Measurements from ENCODE around the gene KLK6. TPM values are rescaled to one million over a fixed set of nuclear protein-coding genes. Genes with fewer than 3 reads are reported as not detected.
"Not testable (repeated sequence)": the region's sequence is repeated elsewhere in the genome, so short reads cannot be mapped to it uniquely, and the experiment has no call there.

KLK6 gene
- total RNA-seq, 2 experiments from 2014 or later = not detected

- H3K4me3 Mint-ChIP-seq = no peak overlapping the region
- ChIA-PET CTCF (no interaction called here), POLR2A (no interaction called here)
- no peak overlapping the region for H3K27ac Mint-ChIP-seq
- H3K4me1 Mint-ChIP-seq = no peaks in the 10 kb centered on the region
- peaks cover 7% of the 10 kb centered on the region for H3K27me3 Mint-ChIP-seq
- H3K9me3 Mint-ChIP-seq = no peaks in the 10 kb centered on the region
- H3K36me3 Mint-ChIP-seq (ENCODE audit: low read depth) = no peaks in the 10 kb centered on the region
- no peak for DNase-seq
Measured at GRCh38 chr19:50979758-50980157, 10.4 kb upstream of the KLK6 start.

GRCh38 chr19:50978772-50979390 is 9.5 kb upstream of the KLK6 start:
- ChIA-PET CTCF (no interaction called here), POLR2A (no interaction called here)
- Mint-ChIP-seq H3K9me3 (no peaks in the 10 kb centered on the region), H3K36me3 (ENCODE audit: low read depth) (no peaks in the 10 kb centered on the region), H3K4me1 (no peaks in the 10 kb centered on the region), H3K4me3 (no peak overlapping the region), H3K27me3 (peaks cover 7% of the 10 kb centered on the region), H3K27ac (no peak overlapping the region)
- DNase-seq = no peak

GRCh38 chr19:50977626-50978025 is 8.2 kb upstream of the KLK6 start:
- Mint-ChIP-seq H3K27me3 (peaks cover 7% of the 10 kb centered on the region), H3K36me3 (ENCODE audit: low read depth) (no peaks in the 10 kb centered on the region), H3K4me3 (no peak overlapping the region), H3K9me3 (no peaks in the 10 kb centered on the region), H3K27ac (no peak overlapping the region), H3K4me1 (no peaks in the 10 kb centered on the region)
- no peak for DNase-seq
- ChIA-PET CTCF (no interaction called here), POLR2A (no interaction called here)

- peaks cover 5% of the 10 kb centered on the region for H3K27me3 Mint-ChIP-seq
- H3K36me3 Mint-ChIP-seq (ENCODE audit: low read depth) = no peaks in the 10 kb centered on the region
- H3K4me3 Mint-ChIP-seq = no peak overlapping the region
- ChIA-PET POLR2A (no interaction called here), CTCF (no interaction called here)
- H3K27ac Mint-ChIP-seq = no peak overlapping the region
- no peaks in the 10 kb centered on the region for H3K9me3 Mint-ChIP-seq
- no peaks in the 10 kb centered on the region for H3K4me1 Mint-ChIP-seq
- no peak for DNase-seq
Measured at GRCh38 chr19:50975766-50976165, 6.4 kb upstream of the KLK6 start.

- Mint-ChIP-seq H3K4me1 (no peaks in the 10 kb centered on the region), H3K36me3 (ENCODE audit: low read depth) (no peaks in the 10 kb centered on the region), H3K27ac (no peak overlapping the region), H3K27me3 (peaks cover 5% of the 10 kb centered on the region), H3K9me3 (no peaks in the 10 kb centered on the region), H3K4me3 (no peak overlapping the region)
- DNase-seq = no peak
- POLR2A ChIA-PET = no interaction called here
- CTCF ChIA-PET = no interaction called here
Measured at GRCh38 chr19:50974702-50975556, 5.5 kb upstream of the KLK6 start.

GRCh38 chr19:50972795-50973376 is 3.5 kb upstream of the KLK6 start:
- Mint-ChIP-seq H3K27ac (no peak overlapping the region), H3K9me3 (no peaks in the 10 kb centered on the region), H3K4me1 (no peaks in the 10 kb centered on the region), H3K27me3 (peaks cover 5% of the 10 kb centered on the region), H3K4me3 (no peak overlapping the region), H3K36me3 (ENCODE audit: low read depth) (no peaks in the 10 kb centered on the region)
- no peak for DNase-seq
- POLR2A ChIA-PET = no interaction called here
- CTCF ChIA-PET = interaction anchor here (0.6 kb wide), 1 partner anchor 772 kb away, joined by 3 read pairs; no protein-coding TSS in a partner anchor

GRCh38 chr19:50969810-50970209 is 419 bp upstream of the KLK6 start:
- H3K36me3 Mint-ChIP-seq (ENCODE audit: low read depth); CTCF ChIA-PET; POLR2A ChIA-PET; H3K9me3 Mint-ChIP-seq; H3K27me3 Mint-ChIP-seq; H3K4me1 Mint-ChIP-seq; DNase-seq; H3K4me3 Mint-ChIP-seq; H3K27ac Mint-ChIP-seq: not testable (repeated sequence)

- Mint-ChIP-seq H3K27ac (no peak overlapping the region), H3K36me3 (ENCODE audit: low read depth) (no peaks in the 10 kb centered on the region), H3K4me1 (no peaks in the 10 kb centered on the region), H3K9me3 (no peaks in the 10 kb centered on the region), H3K27me3 (no peaks in the 10 kb centered on the region), H3K4me3 (no peak overlapping the region)
- ChIA-PET CTCF (interaction anchor here (0.6 kb wide), 1 partner anchor 234 kb away, joined by 5 read pairs; no protein-coding TSS in a partner anchor), POLR2A (no interaction called here)
- DNase-seq = no peak
Measured at GRCh38 chr19:50968716-50969412, 527 bp downstream of the KLK6 start.

- ChIA-PET POLR2A (no interaction called here), CTCF (interaction anchor here (0.6 kb wide), 1 partner anchor 233 kb away, joined by 5 read pairs; no protein-coding TSS in a partner anchor)
- H3K27me3 Mint-ChIP-seq = no peaks in the 10 kb centered on the region
- H3K4me3 Mint-ChIP-seq = no peak overlapping the region
- H3K9me3 Mint-ChIP-seq = no peaks in the 10 kb centered on the region
- no peaks in the 10 kb centered on the region for H3K4me1 Mint-ChIP-seq
- no peak for DNase-seq
- H3K36me3 Mint-ChIP-seq (ENCODE audit: low read depth) = no peaks in the 10 kb centered on the region
- H3K27ac Mint-ChIP-seq = no peak overlapping the region
Measured at GRCh38 chr19:50967929-50968715, 1.3 kb downstream of the KLK6 start.

- DNase-seq = no peak
- ChIA-PET CTCF (no interaction called here), POLR2A (no interaction called here)
- no peak overlapping the region for H3K4me3 Mint-ChIP-seq
- peaks cover 2% of the 10 kb centered on the region for H3K27me3 Mint-ChIP-seq
- peaks cover 4% of the 10 kb centered on the region for H3K9me3 Mint-ChIP-seq
- no peaks in the 10 kb centered on the region for H3K36me3 Mint-ChIP-seq (ENCODE audit: low read depth)
- H3K4me1 Mint-ChIP-seq = no peaks in the 10 kb centered on the region
- H3K27ac Mint-ChIP-seq = no peak overlapping the region
Measured at GRCh38 chr19:50964266-50964665, 5.1 kb downstream of the KLK6 start.

GRCh38 chr19:50963381-50963780 is 6.0 kb downstream of the KLK6 start:
- H3K4me1 Mint-ChIP-seq = no peaks in the 10 kb centered on the region
- no peak overlapping the region for H3K27ac Mint-ChIP-seq
- no peaks in the 10 kb centered on the region for H3K36me3 Mint-ChIP-seq (ENCODE audit: low read depth)
- H3K4me3 Mint-ChIP-seq = no peak overlapping the region
- POLR2A ChIA-PET = no interaction called here
- H3K9me3 Mint-ChIP-seq = peaks cover 4% of the 10 kb centered on the region
- peaks cover 6% of the 10 kb centered on the region for H3K27me3 Mint-ChIP-seq
- CTCF ChIA-PET = no interaction called here
- DNase-seq = no peak

- Mint-ChIP-seq H3K4me1 (no peaks in the 10 kb centered on the region), H3K9me3 (peaks cover 4% of the 10 kb centered on the region), H3K4me3 (no peak overlapping the region), H3K27me3 (peaks cover 10% of the 10 kb centered on the region), H3K36me3 (ENCODE audit: low read depth) (no peaks in the 10 kb centered on the region), H3K27ac (no peak overlapping the region)
- ChIA-PET POLR2A (no interaction called here), CTCF (no interaction called here)
- no peak for DNase-seq
Measured at GRCh38 chr19:50962245-50962644, 7.1 kb downstream of the KLK6 start.

Measured in activated CD4-positive, alpha-beta memory T cell treated with anti-CD3 and anti-CD28 coated beads, Interleukin-2, amount 10 ng/mL, durations not matched to agents 7 days and 5 days (primary cell).